G401 (cell line): ENCODE data around the gene LAP3. TPM values are rescaled to one million over a fixed set of nuclear protein-coding genes. Genes with fewer than 3 reads are reported as not detected.

Experiments used
- DNase-seq: peaks from one replicate; pipeline ENCODE4 v3.0.0-alpha.2; 2015; ENCODE audit warnings: low spot score
- in situ Hi-C: cut with HindIII; loops from 2 replicates; pipeline ENCODE4 v1.10.0; 2016; ENCODE audit warnings: low sequenced_read_pairs, mixed read lengths
- total RNA-seq: library from RNA; depleted of rRNA; stranded (reverse); fragments of >200 nt; shearing (Covaris generic); gene quantifications from 2 replicates; pipeline ENCODE4 v1.2.3, GENCODE V29; 2014; rRNA removed

The LAP3 gene
- total RNA-seq, 1 experiment from 2014 or later, result 163 TPM

DNA sequence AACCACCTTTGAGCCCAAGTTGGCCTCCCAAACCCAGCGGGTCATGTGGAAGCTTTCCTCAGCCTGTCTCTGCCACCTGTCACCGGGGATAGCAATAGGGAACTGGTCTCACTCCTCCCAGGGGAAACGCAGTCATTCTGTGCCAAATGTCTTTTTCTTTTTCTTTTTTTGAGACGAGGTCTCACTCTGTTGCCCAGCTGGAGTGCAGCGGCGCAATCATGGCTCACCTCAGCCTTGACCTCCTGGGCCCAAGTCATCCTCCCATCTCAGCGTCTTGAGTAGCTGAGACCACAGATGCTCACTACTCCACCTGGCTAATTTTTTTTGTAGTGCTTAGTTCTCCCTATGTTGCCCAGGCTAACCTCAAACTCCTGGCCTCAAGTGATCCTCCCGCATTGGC, 77.7 kb downstream of the LAP3 start:
- DNase-seq, result no peak
- in situ Hi-C loops, result no loop called here

DNA sequence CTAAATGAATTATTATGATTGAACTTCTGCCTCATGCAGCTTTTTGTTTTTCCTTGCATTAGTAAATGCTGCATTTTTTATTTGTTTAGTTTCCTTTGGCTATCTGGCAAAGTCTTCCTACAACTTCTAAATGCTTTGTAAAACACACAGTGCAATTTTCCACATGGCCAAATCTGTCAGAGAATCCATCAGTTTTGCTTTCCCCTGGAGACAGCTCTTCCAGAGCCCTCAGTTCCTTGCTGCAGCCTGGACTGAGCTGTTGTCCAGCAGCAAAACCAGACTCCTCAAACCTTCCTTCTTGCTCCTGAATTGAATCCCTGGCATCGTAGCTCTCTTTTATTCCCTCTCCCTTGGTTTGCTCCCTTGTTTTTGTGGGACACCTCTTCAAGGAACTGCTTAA, 80.1 kb downstream of the LAP3 start:
- in situ Hi-C loops, result no loop called here

More for the DNA sequence above, 80.1 kb downstream of the LAP3 start:
- no peak for DNase-seq

Other genes with a start within 250 kb of the LAP3 start
- 70.7 and 75.4 TPM in 2 replicates for gene QDPR, start 65.1 kb upstream of the LAP3 start, total RNA-seq
- not detected in 2 replicates for gene CLRN2, start 62.0 kb upstream of the LAP3 start, total RNA-seq
- 46.3 and 48.4 TPM in 2 replicates for gene MED28, start 37.4 kb downstream of the LAP3 start, total RNA-seq
- gene FAM184B, start 204.4 kb downstream of the LAP3 start, total RNA-seq, result not detected in 2 replicates
- 33.5 and 37.7 TPM in 2 replicates for gene DCAF16, start 233.6 kb downstream of the LAP3 start, total RNA-seq
- 28.3 and 74.7 TPM in 2 replicates for gene NCAPG, start 233.8 kb downstream of the LAP3 start, total RNA-seq